NCI-H526 (cell line): ENCODE results near the gene RALY.
"Not testable (repeated sequence)": the region's sequence is repeated elsewhere in the genome, so short reads cannot be mapped to it uniquely, and the experiment has no call there.

ENCODE experiments used
- DNase-seq, 2 experiments: peaks; one replicate each; lab custom pipeline; 2025; lab: John Stamatoyannopoulos, UW

Gene RALY

GRCh38 chr20:34133365-34133860 is 139.7 kb downstream of the RALY start:
- DNase-seq: not testable (repeated sequence)
